Aorta (tissue), 5 donors: Measurements from ENCODE around the gene NCKIPSD. TPM values are rescaled to one million over a fixed set of nuclear protein-coding genes. Genes with fewer than 3 reads are reported as not detected.

ENCODE experiments used
- ATAC-seq: fragments of 200-7000 bp; cut with Tn5 transposase; one replicate; pipeline ENCODE4 v1.9.1; 2022; ENCODE audit warnings: moderate library complexity; ENCODE audit not compliant: low FRiP score
- DNase-seq, 2 donors: peaks; one replicate each; pipeline ENCODE4 v3.0.0-alpha.2; 2020
- H3K27ac ChIP-seq, 2 donors: one replicate each; pipeline ENCODE4 v1.5.1; 2013; ENCODE audit warnings: low read length in 2 of 2, mild to moderate bottlenecking in 2 of 2, moderate library complexity in 2 of 2, control low read depth in 1 of 2, inconsistent platforms in 1 of 2, low read depth in 1 of 2
- H3K27me3 ChIP-seq, 2 donors: one replicate each; pipeline ENCODE4 v1.6.1; 2013; ENCODE audit warnings: control low read depth in 1 of 2, low read length in 1 of 2, mild to moderate bottlenecking in 1 of 2, moderate library complexity in 1 of 2; ENCODE audit not compliant: insufficient read depth in 2 of 2, control insufficient read depth in 1 of 2
- H3K36me3 ChIP-seq, 2 donors: one replicate each; pipeline ENCODE4 v1.6.1; 2013; ENCODE audit warnings: control low read depth in 1 of 2, low read length in 1 of 2, mild to moderate bottlenecking in 1 of 2; ENCODE audit not compliant: insufficient read depth in 2 of 2, control insufficient read depth in 1 of 2
- H3K4me1 ChIP-seq, 2 donors: one replicate each; pipeline ENCODE4 v1.6.1; 2013; ENCODE audit warnings: low read length in 2 of 2, control low read depth in 1 of 2, mild to moderate bottlenecking in 1 of 2, moderate library complexity in 1 of 2; ENCODE audit not compliant: insufficient read depth in 2 of 2, control insufficient read depth in 1 of 2
- H3K4me3 ChIP-seq, 2 donors: one replicate each; pipeline ENCODE4 v1.5.1; 2013; ENCODE audit warnings: low read length in 2 of 2, control low read depth in 1 of 2, mild to moderate bottlenecking in 1 of 2
- H3K9me3 ChIP-seq: one replicate; pipeline ENCODE4 v1.6.1; 2013; ENCODE audit warnings: mild to moderate bottlenecking, low read length; ENCODE audit not compliant: control insufficient read depth
- WGBS, 2 donors: extraction: QIAGEN DNeasy Blood & Tissue Kit; methylation state at CpG; one replicate each; pipeline ENCODE4 v1.1.7; 2013; 5-methylcytosine and 5-hydroxymethylcytosine counted together
- intact Hi-C, 2 donors: fragments of 100-400 bp; cut with DNase I; formaldehyde crosslinking; loops; one replicate each; pipeline versions ENCODE4 v1.14.2 to v1.15.0; 2022
- polyA plus RNA-seq, 2 donors: library from polyadenylated mRNA; stranded (reverse); fragments of 200-250 nt; gene quantifications; one replicate each; pipeline ENCODE4 v1.2.3, GENCODE V29; 2013
- total RNA-seq, 2 donors: library from RNA; stranded (reverse); fragmentation: NEBNext Ultra II Directional; extraction: Animal tissue kit (Norgen Biotek cat#: 25700); gene quantifications; one replicate each; pipeline ENCODE4 v1.2.1, GENCODE V29; 2021
- donor health status: healthy with polysubstance abuse.
- donor health status: Bipolar disorder and iron deficiency.
- donor health status: DM: no; HTN: no; CAD: no.
- donor health status: DM: no; HTN: no; CAD: no.
- donor health status: DM: yes; HTN: yes; CAD: no.

NCKIPSD gene
- total and polyA plus RNA-seq, 4 donors, result 11.8 to 31.9 (median 27.5) TPM

GRCh38 chr3:48637305-48637704 lies 48.4 kb downstream of the NCKIPSD start:
- Histone ChIP-seq H3K27me3 (no peaks in the 10 kb centered on the region), H3K36me3 (no peaks in the 10 kb centered on the region), H3K9me3 (no peaks in the 10 kb centered on the region), H3K27ac (no peak overlapping the region), H3K4me1 (no peaks in the 10 kb centered on the region), H3K4me3 (no peak overlapping the region)
- 67 to 71% methylated on average over 6 of the region's 6 CpGs for WGBS, 2 donors
- ATAC-seq, result no peak
- no peak for DNase-seq
- intact Hi-C loops, result loop anchor here in 1 of 2 donors (5.0 to 10.0 kb wide), 2 partner anchors 40 to 173 kb away; partner anchors contain the start of gene COL7A1

- peak overlapping the region in 1 of 2 donors; percentile 33 for H3K4me3 ChIP-seq
- ATAC-seq (no peak), DNase-seq (no peak)
- H3K4me1 ChIP-seq, result no peaks in the 10 kb centered on the region
- no peak overlapping the region for H3K27ac ChIP-seq
- H3K27me3 ChIP-seq, result no peaks in the 10 kb centered on the region
- WGBS, 2 donors, result 59 to 62% methylated on average over 10 of the region's 10 CpGs
- no peaks in the 10 kb centered on the region for H3K9me3 ChIP-seq
- intact Hi-C loops, result loop anchor here in 1 of 2 donors (1.0 to 10.0 kb wide), 3 partner anchors 18 to 171 kb away; partner anchors contain the start of gene COL7A1
- H3K36me3 ChIP-seq, result no peaks in the 10 kb centered on the region
Measured at GRCh38 chr3:48636149-48636655, 49.5 kb downstream of the NCKIPSD start.

GRCh38 chr3:48635222-48636021 lies 50.3 kb downstream of the NCKIPSD start, which contains the start of gene SLC26A6:
Gene SLC26A6, minus strand, starts transcription at chr3:48635461. Its CDS starts 68 bp downstream, at chr3:48635393.
- DNase-seq, result peak; percentile 98 to 99
- intact Hi-C loops, result loop anchor here in 1 of 2 donors (1.0 to 10.0 kb wide), 5 partner anchors 17 to 171 kb away; partner anchors contain the start of gene COL7A1
- peak; percentile 99 for ATAC-seq
- peaks cover 0 to 3% of the 10 kb centered on the region in 2 donors for H3K36me3 ChIP-seq
- no peaks in the 10 kb centered on the region for H3K27me3 ChIP-seq
- peak within 1 kb of the TSS in 1 of 2 donors; percentile 65 for H3K27ac ChIP-seq
- 0% methylated on average over 64 to 68 of the region's 68 CpGs for WGBS, 2 donors
- H3K4me1 ChIP-seq, result no peaks in the 10 kb centered on the region
- no peaks in the 10 kb centered on the region for H3K9me3 ChIP-seq
- H3K4me3 ChIP-seq, result peak within 1 kb of the TSS; percentile 73 to 86

- intact Hi-C loops, result loop anchor here in 1 of 2 donors (1.0 to 10.0 kb wide), 4 partner anchors 16 to 170 kb away; partner anchors contain the start of gene COL7A1
- 2% methylated on average over 30 of the region's 30 CpGs for WGBS, 2 donors
- Histone ChIP-seq H3K4me1 (no peaks in the 10 kb centered on the region), H3K4me3 (peak overlapping the region; percentile 73 to 86), H3K9me3 (no peaks in the 10 kb centered on the region), H3K36me3 (peaks cover 0 to 4% of the 10 kb centered on the region in 2 donors), H3K27me3 (no peaks in the 10 kb centered on the region), H3K27ac (peak overlapping the region in 1 of 2 donors; percentile 65)
- DNase-seq (peak; percentile 75 to 90), ATAC-seq (peak; percentile 55)
Measured at GRCh38 chr3:48634661-48635221, 51.0 kb downstream of the NCKIPSD start.

GRCh38 chr3:48633743-48634142 lies 52.0 kb downstream of the NCKIPSD start:
- ATAC-seq (no peak), DNase-seq (no peak)
- WGBS, 2 donors, result 91 to 94% methylated on average over 2 of the region's 2 CpGs
- H3K27me3 ChIP-seq, result no peaks in the 10 kb centered on the region
- H3K36me3 ChIP-seq, result peaks cover 0 to 4% of the 10 kb centered on the region in 2 donors
- no peaks in the 10 kb centered on the region for H3K4me1 ChIP-seq
- no peak overlapping the region for H3K4me3 ChIP-seq
- no peak overlapping the region for H3K27ac ChIP-seq
- H3K9me3 ChIP-seq, result no peaks in the 10 kb centered on the region
- intact Hi-C loops, result loop anchor here in 1 of 2 donors (2.0 to 10.0 kb wide), 2 partner anchors 15 to 169 kb away; a partner anchor contains a TSS

- intact Hi-C loops, result loop anchor here in 1 of 2 donors (10.0 kb wide), 1 partner anchor 168 kb away; a partner anchor contains a TSS
- peaks cover 0 to 4% of the 10 kb centered on the region in 2 donors for H3K36me3 ChIP-seq
- no peak for DNase-seq
- H3K4me3 ChIP-seq, result no peak overlapping the region
- no peaks in the 10 kb centered on the region for H3K9me3 ChIP-seq
- H3K4me1 ChIP-seq, result no peaks in the 10 kb centered on the region
- no peaks in the 10 kb centered on the region for H3K27me3 ChIP-seq
- H3K27ac ChIP-seq, result no peak overlapping the region
- 94 to 95% methylated on average over 15 of the region's 15 CpGs for whole genome bisulfite sequencing, 2 donors
- no peak for ATAC-seq
Measured at GRCh38 chr3:48633256-48633655, 52.5 kb downstream of the NCKIPSD start.

GRCh38 chr3:48631516-48632448 lies 53.9 kb downstream of the NCKIPSD start:
- intact Hi-C loops, result loop anchor here in 1 of 2 donors (10.0 kb wide), 1 partner anchor 167 kb away; a partner anchor contains a TSS
- ATAC-seq, result no peak
- no peaks in the 10 kb centered on the region for H3K27me3 ChIP-seq

More at GRCh38 chr3:48631516-48632448, 53.9 kb downstream of the NCKIPSD start:
- Histone ChIP-seq H3K4me1 (no peaks in the 10 kb centered on the region), H3K36me3 (peaks cover 2 to 10% of the 10 kb centered on the region in 2 donors), H3K4me3 (no peak overlapping the region), H3K27ac (no peak overlapping the region), H3K9me3 (no peaks in the 10 kb centered on the region)
- DNase-seq, result no peak
- 89 to 91% methylated on average over 22 of the region's 22 CpGs for WGBS, 2 donors
